Measurements from ENCODE around the gene HBP1.

DNA sequence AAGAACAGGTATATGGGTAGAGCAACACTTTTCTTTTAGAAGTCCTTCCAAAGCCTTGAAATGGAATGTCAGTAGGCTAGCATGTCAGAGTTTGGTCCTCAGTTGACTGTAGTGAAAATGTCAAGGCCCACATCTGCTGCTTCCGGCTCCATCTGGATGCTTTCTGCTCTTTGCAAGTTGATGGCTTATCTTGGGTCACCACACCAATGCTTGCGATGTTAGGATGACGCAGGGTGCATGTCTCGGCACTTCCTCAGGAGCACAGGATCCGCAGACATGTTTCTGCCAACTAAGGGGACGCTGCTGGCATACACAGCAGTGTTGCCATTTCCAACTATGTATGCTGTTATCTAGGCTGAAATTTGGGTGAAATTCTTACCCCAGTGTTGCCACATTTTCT is 14.0 kb upstream of the HBP1 start:
- TF ChIP-seq, protein P1, sequence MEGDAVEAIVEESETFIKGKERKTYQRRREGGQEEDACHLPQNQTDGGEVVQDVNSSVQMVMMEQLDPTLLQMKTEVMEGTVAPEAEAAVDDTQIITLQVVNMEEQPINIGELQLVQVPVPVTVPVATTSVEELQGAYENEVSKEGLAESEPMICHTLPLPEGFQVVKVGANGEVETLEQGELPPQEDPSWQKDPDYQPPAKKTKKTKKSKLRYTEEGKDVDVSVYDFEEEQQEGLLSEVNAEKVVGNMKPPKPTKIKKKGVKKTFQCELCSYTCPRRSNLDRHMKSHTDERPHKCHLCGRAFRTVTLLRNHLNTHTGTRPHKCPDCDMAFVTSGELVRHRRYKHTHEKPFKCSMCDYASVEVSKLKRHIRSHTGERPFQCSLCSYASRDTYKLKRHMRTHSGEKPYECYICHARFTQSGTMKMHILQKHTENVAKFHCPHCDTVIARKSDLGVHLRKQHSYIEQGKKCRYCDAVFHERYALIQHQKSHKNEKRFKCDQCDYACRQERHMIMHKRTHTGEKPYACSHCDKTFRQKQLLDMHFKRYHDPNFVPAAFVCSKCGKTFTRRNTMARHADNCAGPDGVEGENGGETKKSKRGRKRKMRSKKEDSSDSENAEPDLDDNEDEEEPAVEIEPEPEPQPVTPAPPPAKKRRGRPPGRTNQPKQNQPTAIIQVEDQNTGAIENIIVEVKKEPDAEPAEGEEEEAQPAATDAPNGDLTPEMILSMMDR (IDR thresholded peaks at IDR 0.05): no peak
- TF ChIP-seq POLR2A (IDR thresholded peaks at IDR 0.05) (no peak), POLR2AphosphoS5 (IDR thresholded peaks at IDR 0.05) (no peak), EP300 (IDR thresholded peaks at IDR 0.05) (no peak)

All from sigmoid colon (tissue), 4 donors.